ENCODE results near the gene SMIM36.
"Not testable (repeated sequence)": the region's sequence is repeated elsewhere in the genome, so short reads cannot be mapped to it uniquely, and the experiment has no call there.

Gene SMIM36

GRCh38 chr17:55510986-55511721 lies at the start of gene SMIM36:
Gene SMIM36 (minus strand): TSS chr17:55511452.
- DNase-seq, result no peak

GRCh38 chr17:55555772-55556171 lies 44.5 kb upstream of the SMIM36 start:
- DNase-seq, result no peak

GRCh38 chr17:55549140-55549539 lies 37.9 kb upstream of the SMIM36 start:
- DNase-seq, result peak in 1 of 2 donors; percentile 5

- no peak for DNase-seq
Observed at GRCh38 chr17:55546991-55547664, 35.9 kb upstream of the SMIM36 start.

GRCh38 chr17:55546481-55546880 lies 35.2 kb upstream of the SMIM36 start:
- DNase-seq, result no peak

GRCh38 chr17:55545806-55546205 lies 34.6 kb upstream of the SMIM36 start:
- DNase-seq, result no peak

- no peak for DNase-seq
Observed at GRCh38 chr17:55543709-55544108, 32.5 kb upstream of the SMIM36 start.

- DNase-seq, result no peak
Observed at GRCh38 chr17:55540414-55541091, 29.3 kb upstream of the SMIM36 start.

GRCh38 chr17:55536205-55536604 lies 25.0 kb upstream of the SMIM36 start:
- no peak for DNase-seq

- DNase-seq, result no peak
Observed at GRCh38 chr17:55533608-55534007, 22.4 kb upstream of the SMIM36 start.

- no peak for DNase-seq
Observed at GRCh38 chr17:55532670-55533069, 21.4 kb upstream of the SMIM36 start.

GRCh38 chr17:55531053-55531728 lies 19.9 kb upstream of the SMIM36 start:
- no peak for DNase-seq

- no peak for DNase-seq
Observed at GRCh38 chr17:55530064-55530463, 18.8 kb upstream of the SMIM36 start.

GRCh38 chr17:55527540-55528118 lies 16.4 kb upstream of the SMIM36 start:
- no peak for DNase-seq

- no peak for DNase-seq
Observed at GRCh38 chr17:55524440-55525220, 13.4 kb upstream of the SMIM36 start.

GRCh38 chr17:55523032-55523431 lies 11.8 kb upstream of the SMIM36 start:
- DNase-seq, result not testable (repeated sequence)

GRCh38 chr17:55521186-55521585 lies 9.9 kb upstream of the SMIM36 start:
- DNase-seq, result no peak

GRCh38 chr17:55520402-55520801 lies 9.2 kb upstream of the SMIM36 start:
- no peak for DNase-seq

- no peak for DNase-seq
Observed at GRCh38 chr17:55518510-55518909, 7.3 kb upstream of the SMIM36 start.

- DNase-seq, result peak; percentile 68 to 70
Observed at GRCh38 chr17:55513885-55514590, 2.8 kb upstream of the SMIM36 start.

GRCh38 chr17:55507669-55508068 lies 3.6 kb downstream of the SMIM36 start:
- DNase-seq, result not testable (repeated sequence)
